HFF-Myc (cell line): ENCODE results near the gene INF2.
"Not testable (repeated sequence)": the region's sequence is repeated elsewhere in the genome, so short reads cannot be mapped to it uniquely, and the experiment has no call there.

Experiments used
- DNase-seq: peaks from one replicate; pipeline ENCODE4 v3.0.0-alpha.2; 2011; ENCODE audit warnings: low read depth; ENCODE audit errors: extremely low read depth
- H3K4me3 ChIP-seq: replicated peaks from 2 replicates; pipeline ENCODE4 v1.5.1; 2011; ENCODE audit warnings: low read depth, mild to moderate bottlenecking, control low read depth, low read length
- CTCF ChIP-seq: IDR thresholded peaks from 2 replicates; pipeline ENCODE4 v1.5.1; 2012; ENCODE audit warnings: mild to moderate bottlenecking, low read depth, low read length, control low read depth; ENCODE audit errors: missing control alignments

Gene INF2

GRCh38 chr14:104664107-104664506 lies 25.3 kb upstream of the INF2 start:
- no peak overlapping the region for H3K4me3 ChIP-seq
- no peak for DNase-seq
- no peak for TF ChIP-seq CTCF

- DNase-seq = no peak
- TF ChIP-seq CTCF = no peak
- H3K4me3 ChIP-seq = no peak overlapping the region
These were observed 24.8 kb upstream of the INF2 start for GRCh38 chr14:104664588-104664987.

- TF ChIP-seq CTCF = no peak
- no peak for DNase-seq
- no peak overlapping the region for H3K4me3 ChIP-seq
These were observed 24.2 kb upstream of the INF2 start for GRCh38 chr14:104665114-104665656.

GRCh38 chr14:104665657-104666522 lies 23.5 kb upstream of the INF2 start:
- H3K4me3 ChIP-seq = no peak overlapping the region
- TF ChIP-seq CTCF = peak; percentile 19
- no peak for DNase-seq

GRCh38 chr14:104666523-104666895 lies 22.9 kb upstream of the INF2 start:
- DNase-seq, H3K4me3 ChIP-seq: not testable (repeated sequence)

GRCh38 chr14:104666981-104667380 lies 22.4 kb upstream of the INF2 start:
- DNase-seq = no peak
- no peak overlapping the region for H3K4me3 ChIP-seq
- TF ChIP-seq CTCF = no peak

GRCh38 chr14:104669697-104670096 lies 19.7 kb upstream of the INF2 start:
- no peak overlapping the region for H3K4me3 ChIP-seq
- TF ChIP-seq CTCF = no peak
- DNase-seq = no peak

- not testable (repeated sequence) for DNase-seq, H3K4me3 ChIP-seq
These were observed 18.0 kb upstream of the INF2 start for GRCh38 chr14:104671330-104671977.

- H3K4me3 ChIP-seq, DNase-seq: not testable (repeated sequence)
These were observed 17.3 kb upstream of the INF2 start for GRCh38 chr14:104672119-104672518.
